ENCODE data around the gene TSPAN4. TPM values are rescaled to one million over a fixed set of nuclear protein-coding genes. Genes with fewer than 3 reads are reported as not detected.

The TSPAN4 gene
- total RNA-seq, 1 experiment from 2014 or later: 50.3 TPM

GRCh38 chr11:883527-883926, 40.9 kb downstream of the TSPAN4 start:
- Histone ChIP-seq H3K9ac (ENCODE audit: low read length) (no peak overlapping the region), H3K9me2 (ENCODE audit: insufficient read depth) (no peaks in the 10 kb centered on the region), H3K4me3 (replicated peaks in 1 of 2; ENCODE audit: low read depth in 1 of 2, low read length in 2 of 2) (no peak overlapping the region), H3K4me1 (ENCODE audit: control insufficient read depth in 1 of 2, insufficient read depth in 2 of 2, low read length in 2 of 2) (no peaks in the 10 kb centered on the region), H2AFZ (ENCODE audit: low read depth, low read length, poor library complexity, severe bottlenecking) (no peak overlapping the region), H3K4me2 (ENCODE audit: low read length) (no peak overlapping the region), H3K9me3 (ENCODE audit: control insufficient read depth in 1 of 2, insufficient read depth in 1 of 2, low read depth in 1 of 2, low read length in 2 of 2) (no peaks in the 10 kb centered on the region), H3K79me2 (ENCODE audit: insufficient read depth, low read length) (no peaks in the 10 kb centered on the region), H3K36me3 (ENCODE audit: control insufficient read depth in 1 of 2, insufficient read depth in 2 of 2, low read length in 2 of 2) (peaks cover 3 to 4% of the 10 kb centered on the region in 2 experiments; a peak in 2 of 4 replicates), H3K27me3 (ENCODE audit: insufficient read depth, low read length) (no peaks in the 10 kb centered on the region), H4K20me1 (ENCODE audit: insufficient read depth) (no peaks in the 10 kb centered on the region), H3K27ac (ENCODE audit: low read depth, low read length) (no peak overlapping the region)
- CTCF ChIA-PET: no interaction called here
- RAD21 ChIA-PET (ENCODE audit: low non-redundant PET in 1 of 2, low total read pairs in 2 of 2, uncharacterized antibody in 2 of 2, unreplicated experiment in 2 of 2): no interaction called here
- POLR2A ChIA-PET: no interaction called here
- ATAC-seq: no peak
- intact Hi-C loops (cut with micrococcal nuclease): no loop called here
- no peak for DNase-seq (ENCODE audit: low read depth, low spot score)
- BruUV-seq (replicated peaks): no TSS peak
- TF ChIP-seq EZH2 (IDR thresholded peaks at IDR 0.05): no peak
- no peak for TF ChIP-seq POLR2A (IDR thresholded peaks at IDR 0.05; ENCODE audit: borderline replicate concordance, extremely low read depth, insufficient read depth, insufficient read length)
- no peak for TF ChIP-seq ZBTB33 (IDR thresholded peaks at IDR 0.05; ENCODE audit: extremely low read depth, insufficient replicate concordance, low read length)
- no peak for TF ChIP-seq ZFX (IDR thresholded peaks at IDR 0.05)
- TF ChIP-seq CTCF (IDR thresholded peaks at IDR 0.05 in 2 of 3, conservative IDR thresholded peaks at IDR 0.05 in 1 of 3; ENCODE audit: borderline replicate concordance in 1 of 3, insufficient read depth in 1 of 3, low read depth in 2 of 3, low read length in 2 of 3): no peak
- TF ChIP-seq ZNF274 (IDR thresholded peaks at IDR 0.05; ENCODE audit: low read depth, low read length): no peak
- TF ChIP-seq ATF3 (IDR thresholded peaks at IDR 0.05): no peak

Data from HCT116 (cell line).